Keratinocyte (primary cell): ENCODE results near the gene SLAMF1. TPM values are rescaled to one million over a fixed set of nuclear protein-coding genes. Genes with fewer than 3 reads are reported as not detected.

Source experiments
- DNase-seq: peaks from one replicate; pipeline ENCODE4 v3.0.0-alpha.2; 2011; ENCODE audit warnings: low read depth, missing footprints, low spot score
- FAIRE-seq: peaks from 2 replicates; lab custom pipeline; 2011; peaks lifted over from hg19 to GRCh38; lab: Jason Lieb, UNC
- H2AFZ ChIP-seq: 2 replicates; pipeline ENCODE4 v1.6.0; 2012; ENCODE audit warnings: low read length, control low read depth, inconsistent platforms; ENCODE audit not compliant: control insufficient read depth
- H3K27ac ChIP-seq: 2 replicates; pipeline ENCODE4 v1.5.1; 2011; ENCODE audit warnings: low read length; ENCODE audit not compliant: control insufficient read depth, insufficient read depth
- H3K27me3 ChIP-seq: 3 replicates; pipeline ENCODE4 v1.6.0; 2011; ENCODE audit warnings: low read length; ENCODE audit not compliant: control insufficient read depth, insufficient read depth; ENCODE audit errors: extremely low read depth
- H3K36me3 ChIP-seq, 2 experiments: 2 replicates in 1 of 2; 3 replicates in 1 of 2; pipeline ENCODE4 v1.5.1; 2011; ENCODE audit warnings: low read length in 2 of 2, mild to moderate bottlenecking in 1 of 2; ENCODE audit not compliant: control insufficient read depth in 2 of 2, insufficient read depth in 2 of 2; ENCODE audit errors: extremely low read depth in 1 of 2
- H3K4me1 ChIP-seq: 3 replicates; pipeline ENCODE4 v1.5.1; 2011; ENCODE audit warnings: low read length; ENCODE audit not compliant: control insufficient read depth, insufficient read depth; ENCODE audit errors: extremely low read depth
- H3K4me2 ChIP-seq: 3 replicates; pipeline ENCODE4 v1.6.0; 2011; ENCODE audit warnings: low read depth, low read length; ENCODE audit not compliant: control insufficient read depth, insufficient read depth; ENCODE audit errors: extremely low read depth
- H3K4me3 ChIP-seq, 3 experiments: fragments of 200-600 bp in 1 of 3; sonication (generic) in 1 of 3; 2 replicates in 2 of 3; 3 replicates in 1 of 3; pipeline ENCODE4 v1.5.1; 2011 to 2016; ENCODE audit warnings: low read length in 3 of 3, mild to moderate bottlenecking in 3 of 3, control low read depth in 2 of 3, inconsistent platforms in 1 of 3, low read depth in 1 of 3, mixed read lengths in 1 of 3, mixed run types in 1 of 3, moderate library complexity in 1 of 3; ENCODE audit not compliant: control insufficient read depth in 2 of 3, insufficient read depth in 2 of 3; ENCODE audit errors: extremely low read depth in 1 of 3
- H3K79me2 ChIP-seq: 2 replicates; pipeline ENCODE4 v1.6.0; 2012; ENCODE audit warnings: low read length; ENCODE audit not compliant: control insufficient read depth, insufficient read depth
- H3K9ac ChIP-seq: 3 replicates; pipeline ENCODE4 v1.6.0; 2011; ENCODE audit warnings: low read length; ENCODE audit not compliant: control insufficient read depth, insufficient read depth; ENCODE audit errors: extremely low read depth
- H3K9me1 ChIP-seq: 3 replicates; pipeline ENCODE4 v1.6.0; 2011; ENCODE audit warnings: low read length; ENCODE audit not compliant: control insufficient read depth, insufficient read depth; ENCODE audit errors: extremely low read depth
- H3K9me3 ChIP-seq: 2 replicates; pipeline ENCODE4 v1.5.1; 2012; ENCODE audit warnings: low read depth, low read length; ENCODE audit not compliant: control insufficient read depth
- H4K20me1 ChIP-seq: 3 replicates; pipeline ENCODE4 v1.6.0; 2011; ENCODE audit warnings: low read length; ENCODE audit not compliant: control insufficient read depth, insufficient read depth; ENCODE audit errors: extremely low read depth
- EZH2 ChIP-seq: IDR thresholded peaks from one replicate; pipeline ENCODE4 v1.6.1; 2012; ENCODE audit warnings: inconsistent platforms, mild to moderate bottlenecking, low read length, moderate library complexity
- dilution Hi-C: fragments of 300-500 bp; cut with MboI; formaldehyde crosslinking; loops from one replicate; pipeline ENCODE4 v1.7.0; 2020; ENCODE audit warnings: low sequenced_read_pairs; ENCODE audit not compliant: extremely low pct_ligation_motif_present
- polyA plus RNA-seq, 5 experiments: library from polyadenylated mRNA; depleted of rRNA in 3 of 5; stranded (reverse) in 3 of 5; stranded (forward) in 1 of 5; unstranded in 1 of 5; fragments of >200 nt; gene quantifications; 1 replicate in 1 of 5; 2 replicates in 3 of 5; 3 replicates in 1 of 5; pipeline versions ENCODE4 v1.2.1 to v1.2.3, GENCODE V29; 2011 to 2012; ENCODE audit warnings: missing spikeins in 2 of 5, low read depth in 1 of 5, low replicate concordance in 1 of 5
- TF ChIP-seq, protein P1 (sequence below), 3 experiments: IDR thresholded peaks in 1 of 3; conservative IDR thresholded peaks in 1 of 3; optimal IDR thresholded peaks in 1 of 3; 2 replicates in 2 of 3; 3 replicates in 1 of 3; pipeline versions ENCODE3 to v1.5.1; 2011; ENCODE audit warnings: low read length in 3 of 3, mild to moderate bottlenecking in 3 of 3, moderate library complexity in 2 of 3, control low read depth in 1 of 3, inconsistent platforms in 1 of 3; ENCODE audit not compliant: insufficient read depth in 2 of 3; ENCODE audit errors: extremely low read depth in 1 of 3

Gene SLAMF1
- polyA plus RNA-seq, 1 donor (not counting 4 experiments of a cell fraction or from before 2014, with no cell fraction given): not detected

DNA sequence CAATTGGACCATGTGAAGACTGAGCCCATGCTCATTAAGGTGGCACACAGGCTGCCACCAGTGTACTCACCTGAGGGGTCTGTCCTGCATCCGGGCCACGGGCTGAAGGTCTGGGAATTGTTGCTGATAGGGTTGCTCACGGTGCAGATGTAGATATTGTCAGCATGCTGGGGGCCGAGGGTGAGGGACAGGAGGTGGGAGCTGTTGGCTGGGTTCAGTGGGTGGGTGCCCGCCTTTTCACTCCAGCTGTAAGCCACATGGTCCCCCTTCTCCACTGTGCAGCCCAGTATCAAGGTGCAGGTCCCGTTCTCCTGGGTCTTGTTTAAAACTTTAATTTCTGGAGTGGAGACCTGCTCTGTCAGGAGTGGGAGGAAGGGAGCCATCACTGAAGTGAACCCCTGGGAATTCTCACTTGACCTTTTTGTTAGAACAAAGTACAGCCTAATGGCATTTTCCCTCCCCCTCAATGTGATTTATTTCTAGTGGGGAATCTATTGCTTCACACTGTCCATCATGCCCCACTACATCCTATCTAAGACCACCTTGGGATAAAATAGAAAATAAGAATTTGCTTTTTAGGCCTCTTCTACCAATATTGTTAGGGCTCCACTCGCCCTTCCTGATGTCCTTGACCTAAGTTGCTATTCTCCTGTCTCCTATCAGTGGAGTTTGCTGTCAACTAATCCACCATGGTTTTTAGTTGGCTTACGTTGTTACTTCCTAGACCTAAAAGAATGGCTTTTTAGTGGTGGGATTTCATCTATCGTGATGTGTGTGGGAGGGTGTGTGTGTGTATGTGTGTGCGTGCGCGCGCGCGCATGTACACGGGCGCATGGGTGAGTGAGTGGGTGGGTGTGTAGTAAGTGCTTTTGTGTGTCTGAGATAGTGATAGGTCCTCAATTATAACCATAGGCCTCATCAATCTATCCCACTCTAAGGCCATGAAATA lies 12.0 kb downstream of the SLAMF1 start:
- Histone ChIP-seq H3K9ac (no peak overlapping the region), H3K27me3 (peaks cover 4% of the 10 kb centered on the region), H3K36me3 (no peaks in the 10 kb centered on the region), H2AFZ (no peak overlapping the region), H3K4me2 (no peak overlapping the region), H3K9me1 (no peaks in the 10 kb centered on the region), H3K4me1 (no peaks in the 10 kb centered on the region), H3K9me3 (no peaks in the 10 kb centered on the region), H4K20me1 (no peaks in the 10 kb centered on the region), H3K4me3 (no peak overlapping the region), H3K27ac (no peak overlapping the region), H3K79me2 (no peaks in the 10 kb centered on the region)
- TF ChIP-seq EZH2: no peak
- TF ChIP-seq, protein P1, sequence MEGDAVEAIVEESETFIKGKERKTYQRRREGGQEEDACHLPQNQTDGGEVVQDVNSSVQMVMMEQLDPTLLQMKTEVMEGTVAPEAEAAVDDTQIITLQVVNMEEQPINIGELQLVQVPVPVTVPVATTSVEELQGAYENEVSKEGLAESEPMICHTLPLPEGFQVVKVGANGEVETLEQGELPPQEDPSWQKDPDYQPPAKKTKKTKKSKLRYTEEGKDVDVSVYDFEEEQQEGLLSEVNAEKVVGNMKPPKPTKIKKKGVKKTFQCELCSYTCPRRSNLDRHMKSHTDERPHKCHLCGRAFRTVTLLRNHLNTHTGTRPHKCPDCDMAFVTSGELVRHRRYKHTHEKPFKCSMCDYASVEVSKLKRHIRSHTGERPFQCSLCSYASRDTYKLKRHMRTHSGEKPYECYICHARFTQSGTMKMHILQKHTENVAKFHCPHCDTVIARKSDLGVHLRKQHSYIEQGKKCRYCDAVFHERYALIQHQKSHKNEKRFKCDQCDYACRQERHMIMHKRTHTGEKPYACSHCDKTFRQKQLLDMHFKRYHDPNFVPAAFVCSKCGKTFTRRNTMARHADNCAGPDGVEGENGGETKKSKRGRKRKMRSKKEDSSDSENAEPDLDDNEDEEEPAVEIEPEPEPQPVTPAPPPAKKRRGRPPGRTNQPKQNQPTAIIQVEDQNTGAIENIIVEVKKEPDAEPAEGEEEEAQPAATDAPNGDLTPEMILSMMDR (optimal IDR thresholded peaks at IDR 0.05 in 1 of 3, IDR thresholded peaks at IDR 0.05 in 1 of 3, conservative IDR thresholded peaks at IDR 0.05 in 1 of 3; ENCODE audit: extremely low read depth in 1 of 3, insufficient read depth in 2 of 3, low read length in 3 of 3): no peak
- no peak for DNase-seq
- no peak for FAIRE-seq
- dilution Hi-C loops: no loop called here

DNA sequence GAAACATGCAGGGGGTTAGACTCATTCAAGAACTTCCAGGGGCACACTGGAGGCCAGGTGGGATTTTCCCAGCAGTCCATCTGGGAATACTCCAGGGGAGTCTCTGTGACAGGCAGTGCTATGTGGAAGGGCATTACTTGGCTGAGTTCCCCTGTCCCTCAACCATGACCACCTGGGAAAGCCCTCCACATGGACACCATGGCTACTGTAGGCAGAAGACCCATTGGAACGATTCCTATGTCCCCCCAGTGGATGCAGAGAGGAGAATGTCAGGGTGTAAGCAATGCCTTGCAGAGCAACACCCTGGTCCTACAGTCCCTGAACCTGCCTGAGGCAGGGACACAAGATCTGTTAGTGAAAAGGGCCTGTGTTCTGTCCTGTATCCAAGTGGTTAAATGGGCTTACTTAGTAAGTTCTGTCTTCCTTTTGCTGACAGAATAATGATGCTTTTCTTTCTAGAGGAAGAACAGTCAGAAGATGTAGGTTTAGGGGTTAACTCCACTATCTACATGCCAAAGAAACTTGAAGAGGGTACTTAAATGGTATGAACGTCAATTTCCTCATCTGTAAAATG lies 13.4 kb downstream of the SLAMF1 start:
- Histone ChIP-seq H3K79me2 (no peaks in the 10 kb centered on the region), H3K36me3 (no peaks in the 10 kb centered on the region), H4K20me1 (no peaks in the 10 kb centered on the region), H3K9me1 (no peaks in the 10 kb centered on the region), H3K9ac (no peak overlapping the region), H3K9me3 (no peaks in the 10 kb centered on the region), H3K27me3 (peaks cover 2% of the 10 kb centered on the region), H3K27ac (no peak overlapping the region), H3K4me2 (no peak overlapping the region), H3K4me3 (no peak overlapping the region), H2AFZ (no peak overlapping the region), H3K4me1 (no peaks in the 10 kb centered on the region)
- FAIRE-seq (no peak), DNase-seq (no peak)
- dilution Hi-C loops: no loop called here
- TF ChIP-seq, protein P1 (optimal IDR thresholded peaks at IDR 0.05 in 1 of 3, IDR thresholded peaks at IDR 0.05 in 1 of 3, conservative IDR thresholded peaks at IDR 0.05 in 1 of 3; ENCODE audit: extremely low read depth in 1 of 3, insufficient read depth in 2 of 3, low read length in 3 of 3): no peak
- TF ChIP-seq EZH2: no peak
